HCT116 (cell line): Measurements from ENCODE around the gene NTSR2.

Source experiments
- EZH2 ChIP-seq: fragments of 200-600 bp; sonication (generic); IDR thresholded peaks from 2 replicates; pipeline ENCODE4 v1.6.1; 2017; ENCODE audit warnings: antibody characterized with exemption, mixed run types
- POLR2A ChIP-seq: IDR thresholded peaks from 2 replicates; pipeline ENCODE4 v1.7.0; 2011; ENCODE audit warnings: borderline replicate concordance; ENCODE audit not compliant: insufficient read depth, insufficient read length; ENCODE audit errors: extremely low read depth
- POLR2AphosphoS5 ChIP-seq: IDR thresholded peaks from 2 replicates; pipeline ENCODE4 v1.6.1; 2011; ENCODE audit warnings: mild to moderate bottlenecking, low read depth, low read length, moderate library complexity
- TF ChIP-seq, protein P1 (sequence below), 3 experiments: fragments of 200-600 bp in 1 of 3; sonication (generic) in 1 of 3; IDR thresholded peaks in 2 of 3; conservative IDR thresholded peaks in 1 of 3; 2 replicates each; pipeline ENCODE4 v1.5.1; 2012 to 2017; ENCODE audit warnings: low read depth in 2 of 3, low read length in 2 of 3, antibody characterized with exemption in 1 of 3, borderline replicate concordance in 1 of 3, control low read depth in 1 of 3, mild to moderate bottlenecking in 1 of 3, mixed read lengths in 1 of 3, mixed run types in 1 of 3, moderate library complexity in 1 of 3; ENCODE audit not compliant: insufficient read depth in 1 of 3

DNA sequence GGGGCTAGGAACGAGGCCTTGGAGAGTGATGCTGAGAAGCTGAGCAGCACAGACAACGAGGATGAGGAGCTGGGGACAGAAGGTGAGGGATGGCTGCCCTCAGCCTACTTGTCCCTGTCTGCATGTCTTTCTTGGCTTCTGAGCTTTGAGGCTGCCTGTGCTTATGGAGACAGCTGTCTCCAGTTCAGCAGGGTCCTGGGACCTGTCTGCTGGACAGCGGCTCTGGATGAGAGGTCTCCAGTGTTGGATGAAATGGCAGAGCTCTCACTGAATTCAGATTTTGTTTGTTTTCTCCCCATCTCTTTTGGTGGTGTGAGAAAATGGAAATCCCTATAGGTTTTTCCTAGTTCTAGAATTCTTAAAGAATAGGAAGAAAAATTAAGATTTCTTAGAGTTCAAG lies 54.8 kb downstream of the NTSR2 start:
- TF ChIP-seq, protein P1, sequence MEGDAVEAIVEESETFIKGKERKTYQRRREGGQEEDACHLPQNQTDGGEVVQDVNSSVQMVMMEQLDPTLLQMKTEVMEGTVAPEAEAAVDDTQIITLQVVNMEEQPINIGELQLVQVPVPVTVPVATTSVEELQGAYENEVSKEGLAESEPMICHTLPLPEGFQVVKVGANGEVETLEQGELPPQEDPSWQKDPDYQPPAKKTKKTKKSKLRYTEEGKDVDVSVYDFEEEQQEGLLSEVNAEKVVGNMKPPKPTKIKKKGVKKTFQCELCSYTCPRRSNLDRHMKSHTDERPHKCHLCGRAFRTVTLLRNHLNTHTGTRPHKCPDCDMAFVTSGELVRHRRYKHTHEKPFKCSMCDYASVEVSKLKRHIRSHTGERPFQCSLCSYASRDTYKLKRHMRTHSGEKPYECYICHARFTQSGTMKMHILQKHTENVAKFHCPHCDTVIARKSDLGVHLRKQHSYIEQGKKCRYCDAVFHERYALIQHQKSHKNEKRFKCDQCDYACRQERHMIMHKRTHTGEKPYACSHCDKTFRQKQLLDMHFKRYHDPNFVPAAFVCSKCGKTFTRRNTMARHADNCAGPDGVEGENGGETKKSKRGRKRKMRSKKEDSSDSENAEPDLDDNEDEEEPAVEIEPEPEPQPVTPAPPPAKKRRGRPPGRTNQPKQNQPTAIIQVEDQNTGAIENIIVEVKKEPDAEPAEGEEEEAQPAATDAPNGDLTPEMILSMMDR (IDR thresholded peaks at IDR 0.05 in 2 of 3, conservative IDR thresholded peaks at IDR 0.05 in 1 of 3; ENCODE audit: borderline replicate concordance in 1 of 3, insufficient read depth in 1 of 3, low read depth in 2 of 3, low read length in 2 of 3): no peak
- TF ChIP-seq POLR2AphosphoS5: no peak
- no peak for TF ChIP-seq POLR2A
- TF ChIP-seq EZH2: no peak
